ENCODE measurements around the gene RHOXF1. TPM values are rescaled to one million over a fixed set of nuclear protein-coding genes. Genes with fewer than 3 reads are reported as not detected.
"Not testable (repeated sequence)": the region's sequence is repeated elsewhere in the genome, so short reads cannot be mapped to it uniquely, and the experiment has no call there.

RHOXF1 gene, protein sequence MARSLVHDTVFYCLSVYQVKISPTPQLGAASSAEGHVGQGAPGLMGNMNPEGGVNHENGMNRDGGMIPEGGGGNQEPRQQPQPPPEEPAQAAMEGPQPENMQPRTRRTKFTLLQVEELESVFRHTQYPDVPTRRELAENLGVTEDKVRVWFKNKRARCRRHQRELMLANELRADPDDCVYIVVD
- not detected for total RNA-seq

DNA sequence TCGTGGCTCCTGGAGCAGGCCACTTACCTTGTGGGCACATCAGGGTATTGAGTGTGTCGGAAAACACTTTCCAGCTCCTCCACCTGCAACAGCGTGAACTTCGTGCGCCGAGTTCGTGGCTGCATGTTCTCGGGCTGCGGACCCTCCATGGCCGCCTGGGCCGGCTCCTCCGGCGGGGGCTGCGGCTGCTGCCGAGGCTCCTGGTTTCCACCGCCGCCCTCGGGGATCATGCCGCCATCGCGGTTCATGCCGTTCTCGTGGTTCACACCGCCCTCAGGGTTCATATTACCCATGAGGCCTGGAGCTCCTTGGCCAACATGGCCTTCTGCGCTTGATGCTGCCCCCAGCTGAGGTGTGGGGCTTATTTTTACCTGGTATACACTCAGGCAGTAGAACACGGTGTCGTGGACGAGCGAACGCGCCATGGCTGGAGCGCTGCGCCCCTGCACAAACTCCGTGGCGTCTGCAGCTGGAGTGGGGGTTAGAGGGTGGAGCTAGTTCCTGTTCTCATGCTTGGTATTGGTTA is at the start of gene RHOXF1:
Gene RHOXF1 (minus strand): TSS at position 476 of the 526 bp plus-strand sequence. CDS start 51 bp downstream, at position 425.
- no peak for DNase-seq

DNA sequence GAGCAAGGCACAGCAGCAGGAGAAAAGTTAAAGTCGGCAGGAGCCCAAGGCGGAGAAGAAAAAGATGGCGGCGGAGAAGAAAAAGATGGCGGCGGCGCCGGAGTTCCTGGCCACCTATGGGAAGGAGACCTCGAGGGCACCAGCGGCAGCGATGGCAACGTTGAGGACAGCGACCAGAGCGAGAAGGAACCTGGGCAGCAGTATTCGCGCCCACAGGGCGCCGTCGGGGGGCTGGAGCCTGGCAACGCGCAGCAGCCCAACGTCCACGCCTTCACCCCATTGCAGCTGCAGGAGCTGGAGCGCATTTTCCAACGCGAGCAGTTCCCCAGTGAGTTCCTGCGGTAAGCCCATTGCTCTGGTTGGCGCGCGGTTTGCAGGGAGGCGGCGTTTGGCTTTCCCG is 43.4 kb upstream of the RHOXF1 start:
- not testable (repeated sequence) for DNase-seq

DNA sequence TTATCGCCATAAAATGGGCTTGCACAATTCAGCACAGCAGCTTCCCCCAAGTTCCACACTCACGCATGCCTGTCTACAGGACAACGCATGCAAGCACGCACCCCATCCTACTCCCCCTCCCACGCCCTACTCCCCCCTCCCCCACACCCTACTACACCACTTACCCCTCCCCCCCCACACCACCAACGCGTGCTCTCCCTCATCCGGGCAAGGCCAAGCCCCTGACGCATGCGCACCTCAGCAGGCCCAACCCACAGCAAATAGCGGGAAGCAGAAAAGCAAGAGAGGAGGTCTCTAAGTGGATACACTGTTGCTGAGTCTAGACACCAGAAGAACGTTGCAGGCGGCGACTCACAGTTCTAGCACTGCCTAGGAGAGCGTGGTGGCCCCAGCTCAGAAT is 42.6 kb upstream of the RHOXF1 start, which contains the start of gene RHOXF2:
Gene RHOXF2 (plus strand): TSS at position 301 of the 400 bp plus-strand sequence. CDS start 138 bp downstream, outside the sequence.
- DNase-seq: not testable (repeated sequence)

DNA sequence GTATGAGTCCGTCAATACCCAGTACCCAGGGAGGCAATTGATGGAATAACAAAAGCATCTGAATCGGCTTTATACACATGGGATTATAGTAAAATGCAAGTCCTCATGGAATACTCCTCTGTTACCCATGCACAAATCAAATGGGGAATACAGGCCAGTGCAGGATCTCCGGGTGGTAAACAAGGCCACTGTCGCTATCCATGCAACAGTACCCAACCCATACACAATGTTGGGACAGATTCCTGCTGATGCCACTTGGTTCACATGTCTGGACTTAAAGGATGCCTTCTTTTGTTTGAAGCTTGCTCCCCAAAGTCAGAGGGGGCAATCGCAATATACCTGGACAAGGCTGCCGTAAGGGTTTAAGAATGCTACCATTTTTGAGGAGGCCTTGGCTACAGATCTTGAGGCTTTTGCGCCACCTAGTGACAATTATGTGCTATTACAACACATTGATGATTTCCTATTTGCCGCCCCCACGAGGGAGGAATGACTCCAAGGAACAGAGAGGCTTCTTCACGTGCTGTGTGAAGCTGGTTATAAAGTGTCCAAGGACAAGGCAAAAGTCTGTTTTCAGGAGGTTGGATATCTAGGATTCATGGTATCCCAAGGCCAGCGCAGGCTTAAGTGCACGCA is 34.5 kb upstream of the RHOXF1 start:
- DNase-seq: not testable (repeated sequence)

DNA sequence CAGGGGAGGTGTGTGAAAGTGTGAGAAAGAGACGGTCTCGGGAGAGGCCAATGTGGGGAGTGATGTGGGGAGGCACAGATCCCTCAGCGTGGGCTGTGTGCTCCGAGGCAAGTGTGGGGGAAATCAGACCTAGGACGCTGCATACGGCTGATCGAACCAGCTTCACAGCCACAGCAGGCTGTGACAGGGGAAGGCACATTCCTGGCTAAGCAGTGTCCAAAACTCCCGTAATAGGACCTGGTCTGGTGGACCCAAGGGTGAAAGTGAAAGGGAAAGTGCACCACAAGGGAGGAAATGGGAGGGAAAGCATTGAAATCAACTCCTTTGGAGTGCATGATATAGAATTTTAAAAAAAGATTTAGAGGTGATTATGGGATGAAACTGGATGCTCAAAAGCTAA is 31.8 kb upstream of the RHOXF1 start:
- no peak for DNase-seq

DNA sequence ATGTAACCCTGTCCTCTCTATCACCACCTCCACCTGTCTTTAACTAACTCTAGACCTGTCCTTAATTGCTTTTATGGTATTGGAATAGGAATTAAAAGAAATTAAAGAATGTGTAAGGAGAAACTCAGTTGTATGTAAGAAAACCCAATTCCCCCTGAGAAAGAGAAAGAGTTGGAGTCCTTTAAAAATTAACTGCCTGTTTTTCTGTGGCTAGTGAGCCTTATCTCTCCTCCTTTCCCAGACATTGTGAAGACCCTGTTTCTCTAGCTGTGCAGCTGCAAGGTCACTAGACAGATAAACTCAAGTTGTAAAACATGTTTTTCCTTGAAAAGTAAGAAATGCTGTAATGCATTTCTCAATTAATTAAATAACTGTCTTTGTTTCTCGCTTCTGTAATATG is 30.6 kb upstream of the RHOXF1 start:
- DNase-seq: not testable (repeated sequence)

DNA sequence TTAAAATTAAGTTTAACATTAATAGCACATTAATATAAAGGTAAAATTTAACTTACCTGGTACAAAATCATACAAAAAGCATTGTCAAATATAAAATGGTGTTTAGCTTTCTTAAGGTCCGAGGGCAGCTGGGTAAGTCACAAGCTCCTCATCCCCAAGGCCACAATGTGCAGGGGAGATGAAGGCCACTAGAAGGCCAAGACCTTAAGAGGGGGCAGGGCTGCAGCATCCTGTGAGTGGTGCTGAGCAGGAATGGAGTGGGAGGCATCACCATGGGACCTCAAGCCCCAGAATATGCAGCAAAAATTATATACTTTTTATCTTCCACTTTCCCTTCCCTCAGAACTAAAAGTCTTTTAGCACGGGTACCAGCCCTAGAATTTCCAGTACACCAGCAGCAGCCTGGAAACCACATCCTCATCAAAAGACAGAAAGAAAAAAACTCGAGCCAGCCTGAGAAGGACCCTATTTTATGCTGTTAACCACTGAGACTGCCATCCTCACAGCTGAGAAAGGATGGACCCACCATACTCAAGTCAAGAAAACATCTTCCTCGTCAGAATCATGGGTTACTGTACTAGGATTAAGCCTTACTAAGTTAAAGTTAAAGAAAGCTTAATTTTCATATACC is 29.7 kb upstream of the RHOXF1 start:
- no peak for DNase-seq

DNA sequence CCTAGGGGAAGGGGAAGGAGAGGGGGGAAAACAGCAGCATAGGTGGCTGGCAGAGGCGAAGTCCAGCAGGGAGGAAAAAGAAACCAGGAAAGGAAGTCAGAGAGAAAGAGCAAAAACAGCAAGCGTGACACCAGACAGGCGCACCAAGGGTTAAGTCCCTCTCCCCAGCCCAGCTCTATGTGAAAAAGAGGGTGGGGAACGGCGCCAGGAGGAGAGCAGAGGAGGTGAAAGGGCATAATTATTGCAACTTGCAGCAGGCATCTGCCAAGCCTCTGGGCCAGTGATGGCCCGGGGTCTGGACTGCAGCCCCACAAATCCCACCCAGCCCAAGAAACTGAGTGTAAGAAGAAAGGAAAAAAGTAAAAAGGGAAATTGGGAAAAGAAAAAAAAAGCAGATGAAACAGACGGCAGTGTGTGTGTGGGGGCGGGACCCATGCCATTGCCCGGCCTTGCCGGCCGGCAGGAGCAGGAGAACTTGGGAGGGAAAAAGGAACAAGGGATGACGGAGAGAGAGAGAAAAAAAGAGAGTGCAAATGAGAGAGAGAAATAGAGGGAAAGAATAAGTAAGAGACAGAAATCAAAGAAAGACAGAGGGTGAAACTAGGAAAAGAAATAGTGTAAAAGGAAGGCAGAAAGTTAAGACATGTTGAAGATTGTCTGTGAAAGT is 28.6 kb upstream of the RHOXF1 start:
- no peak for DNase-seq

DNA sequence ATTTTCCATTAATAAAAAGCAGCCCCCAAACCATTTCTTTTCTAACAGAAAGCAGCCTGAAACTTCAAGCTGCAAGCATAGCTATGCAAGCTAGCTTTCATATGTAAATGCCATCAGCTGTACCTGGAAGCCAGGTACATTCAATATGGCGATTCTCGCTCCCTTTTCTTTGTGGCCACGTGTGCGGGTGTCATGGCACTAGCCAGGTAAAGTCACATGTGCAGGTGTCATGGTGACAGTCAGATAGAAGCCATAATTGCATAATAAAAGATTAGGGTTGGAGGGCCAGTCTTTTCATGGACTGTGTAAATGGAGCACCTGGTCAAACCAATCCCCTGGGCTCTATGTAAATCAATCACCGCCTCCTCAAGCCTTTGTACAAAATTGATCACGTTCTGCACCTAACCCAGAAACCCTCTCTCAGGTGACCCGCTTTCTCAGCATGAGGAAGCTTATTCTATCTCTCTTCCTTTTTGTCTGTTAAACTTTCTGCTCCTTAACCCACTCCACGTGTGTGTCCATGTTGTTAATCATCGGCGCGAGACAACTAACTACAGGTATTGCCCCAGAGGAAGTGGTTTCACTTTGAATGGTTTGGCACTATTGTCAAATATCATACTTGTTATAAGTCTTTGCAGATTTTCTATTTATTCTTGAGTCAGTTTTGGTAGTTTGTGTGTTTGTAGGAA is 24.7 kb upstream of the RHOXF1 start:
- DNase-seq: no peak

DNA sequence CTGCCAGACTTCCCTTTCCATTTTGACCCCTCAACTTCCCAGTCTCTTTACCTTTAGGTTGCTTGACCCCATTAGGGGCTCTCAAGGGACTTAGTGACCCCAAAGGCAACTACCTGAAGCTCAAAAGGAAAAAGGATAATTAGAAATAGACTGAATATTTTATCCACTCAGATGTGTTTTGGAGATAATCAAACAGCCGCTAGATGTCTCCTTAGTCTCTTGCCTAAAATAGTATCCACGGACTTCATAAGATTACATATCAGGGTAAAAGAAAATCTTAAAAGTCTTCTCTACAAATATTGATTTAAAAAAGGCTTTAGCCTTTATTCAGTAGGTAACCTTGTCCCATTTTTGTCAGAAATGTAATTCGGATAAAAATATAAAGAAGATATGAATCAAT is 21.7 kb upstream of the RHOXF1 start:
- no peak for DNase-seq

DNA sequence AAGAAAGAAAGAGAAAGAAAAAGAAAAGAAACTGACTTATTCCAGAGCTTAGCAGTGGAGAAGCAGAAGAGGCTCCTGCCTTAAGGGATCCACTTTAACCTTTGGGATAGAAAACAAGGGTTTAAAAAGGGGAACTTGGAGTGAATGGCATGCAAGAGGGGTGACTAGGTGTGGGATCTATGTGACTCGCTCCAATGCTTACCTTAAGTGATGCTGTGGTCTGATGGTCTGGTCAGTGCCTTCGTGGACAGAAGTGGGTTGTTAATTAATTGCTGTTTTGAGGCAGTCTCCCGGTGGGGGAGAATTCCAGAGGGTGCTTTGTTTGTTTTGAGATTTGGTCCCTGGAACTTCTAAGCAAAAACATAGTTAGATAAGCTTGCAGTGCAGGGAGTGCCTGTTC is 21.1 kb upstream of the RHOXF1 start:
- no peak for DNase-seq

DNA sequence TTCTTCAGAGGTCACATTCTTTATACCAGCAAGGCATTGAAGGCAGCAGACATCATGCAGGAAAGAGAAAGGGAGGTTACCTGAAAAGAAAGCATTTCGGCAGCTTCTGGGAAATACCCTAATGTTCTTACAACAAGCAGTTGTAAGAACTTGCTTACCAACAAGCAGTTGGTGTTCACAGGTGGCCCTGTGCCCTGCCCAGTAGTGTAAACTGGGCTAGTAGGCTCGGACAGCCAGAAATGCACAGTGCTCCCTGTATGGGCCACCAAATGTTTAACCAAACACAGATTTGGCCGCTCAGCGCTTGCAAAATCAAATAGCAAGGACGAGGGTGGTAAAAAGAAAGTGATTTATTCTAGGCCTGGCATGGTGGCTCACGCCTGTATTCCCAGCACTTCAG is 20.4 kb upstream of the RHOXF1 start:
- no peak for DNase-seq

DNA sequence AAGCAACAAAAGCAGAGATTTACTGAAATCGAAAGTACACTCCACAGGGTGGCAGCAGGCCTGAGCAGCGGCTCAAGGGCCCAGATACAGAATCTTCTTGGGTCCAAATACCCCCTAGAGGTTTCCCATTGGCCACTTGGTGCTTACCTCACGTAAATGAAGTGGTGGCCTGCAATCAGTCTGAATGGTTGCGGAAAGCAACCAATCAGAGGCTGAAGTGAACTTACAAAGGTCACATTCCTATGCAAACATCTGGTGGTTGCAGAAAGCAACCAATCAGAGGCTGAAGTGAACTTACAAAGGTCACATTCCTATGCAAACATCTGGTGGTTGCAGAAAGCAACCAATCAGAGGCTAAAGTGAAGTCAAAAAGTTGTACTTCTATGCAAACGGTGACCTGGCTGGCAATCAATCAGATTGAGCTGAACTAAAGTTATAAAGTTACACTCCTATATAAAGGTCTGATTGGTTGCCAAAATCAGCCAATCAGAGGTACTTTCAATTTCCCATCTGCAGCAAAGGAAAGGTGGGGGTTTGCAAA is 12.7 kb upstream of the RHOXF1 start:
- not testable (repeated sequence) for DNase-seq

DNA sequence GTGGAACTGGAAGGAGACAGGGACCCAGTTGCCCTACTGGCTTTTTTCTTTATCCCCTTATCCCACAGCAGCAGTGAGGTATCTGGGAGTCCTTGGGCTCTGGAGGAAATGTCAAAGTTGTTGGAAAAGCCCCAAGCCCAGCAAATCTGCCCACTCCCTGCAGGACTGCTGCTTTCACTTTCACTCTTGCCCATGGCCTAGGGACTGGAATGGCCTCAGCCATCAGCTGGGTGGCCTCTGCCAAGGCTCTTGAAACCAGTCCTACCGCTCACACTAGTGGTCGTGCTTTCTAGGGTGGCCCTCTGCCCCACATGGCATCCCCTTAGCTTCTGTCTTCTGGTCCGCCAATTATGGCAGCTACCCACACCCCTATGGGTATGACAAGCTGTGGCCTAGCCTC is 9.7 kb upstream of the RHOXF1 start:
- DNase-seq: no peak

DNA sequence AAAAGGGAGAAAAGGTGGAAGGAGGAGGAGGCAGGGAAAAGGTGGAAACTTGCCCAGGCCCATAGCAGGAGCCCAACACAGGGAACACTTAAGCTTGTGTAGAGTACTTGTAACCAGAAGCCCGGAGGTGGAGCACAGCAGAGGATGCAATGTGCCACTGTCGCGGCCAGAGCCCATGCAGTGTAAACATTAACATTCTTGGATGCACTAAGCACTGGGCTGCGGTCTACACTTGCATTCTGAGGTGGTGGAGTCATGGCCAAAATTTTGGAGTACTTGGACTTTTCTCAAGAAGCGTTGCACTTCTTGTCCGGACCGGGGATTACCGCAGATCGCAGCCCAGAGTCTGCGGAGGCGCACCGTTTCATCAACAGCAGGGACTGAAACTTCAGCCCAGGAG is 4.5 kb upstream of the RHOXF1 start:
- no peak for DNase-seq

DNA sequence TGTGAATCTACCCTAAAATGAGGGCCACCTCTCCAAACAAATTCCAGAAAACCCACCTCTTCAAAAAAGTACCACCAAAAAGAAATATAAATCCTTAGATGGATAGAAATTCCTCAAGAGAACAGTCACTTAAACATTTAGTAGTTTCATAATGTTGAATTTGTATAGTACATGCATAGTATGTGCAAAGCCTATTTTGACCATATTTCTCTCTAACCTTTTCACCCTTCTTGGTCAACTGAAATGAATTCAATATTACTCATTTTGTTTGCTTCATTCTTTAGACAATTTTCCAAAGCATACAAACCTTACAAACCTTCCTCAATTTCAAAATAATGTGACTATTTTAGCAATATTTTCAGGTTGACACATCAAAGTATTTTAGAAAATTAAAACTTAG is 4.1 kb downstream of the RHOXF1 start:
- no peak for DNase-seq

DNA sequence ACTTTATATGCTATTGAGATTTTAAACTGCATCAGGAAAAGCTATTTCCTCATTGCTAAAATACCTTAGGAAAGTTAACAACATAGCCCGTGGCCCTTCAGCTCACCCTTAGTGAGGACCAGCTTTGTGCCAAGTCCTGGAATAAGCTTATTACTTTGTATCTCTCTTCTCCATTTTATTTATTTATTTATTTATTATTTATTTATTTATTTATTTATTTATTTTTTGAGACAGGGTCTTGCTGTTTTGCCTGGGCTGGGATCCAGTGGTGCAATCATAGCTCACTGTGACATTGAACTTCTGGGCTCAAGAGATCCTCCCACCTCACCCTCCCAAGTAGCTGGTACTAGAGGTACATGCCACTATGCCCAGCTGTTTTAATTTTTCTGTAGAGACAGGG is 6.3 kb downstream of the RHOXF1 start:
- DNase-seq: no peak

DNA sequence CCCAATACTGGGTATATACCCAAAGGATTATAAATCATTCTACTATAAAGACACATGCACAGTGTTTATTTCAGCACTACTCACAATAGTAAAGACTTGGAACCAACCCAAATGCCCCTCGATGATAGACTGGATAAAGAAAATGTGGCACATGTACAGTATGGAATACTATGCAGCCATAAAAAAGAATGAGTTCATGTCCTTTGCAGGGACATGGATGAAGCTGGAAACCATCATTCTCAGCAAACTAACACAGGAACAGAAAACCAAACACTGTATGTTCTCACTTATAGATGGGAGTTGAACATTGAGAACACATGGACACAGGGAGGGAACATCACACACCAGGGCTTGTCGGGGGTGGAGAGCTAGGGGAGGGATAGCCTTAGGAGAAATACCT is 11.0 kb downstream of the RHOXF1 start:
- not testable (repeated sequence) for DNase-seq

DNA sequence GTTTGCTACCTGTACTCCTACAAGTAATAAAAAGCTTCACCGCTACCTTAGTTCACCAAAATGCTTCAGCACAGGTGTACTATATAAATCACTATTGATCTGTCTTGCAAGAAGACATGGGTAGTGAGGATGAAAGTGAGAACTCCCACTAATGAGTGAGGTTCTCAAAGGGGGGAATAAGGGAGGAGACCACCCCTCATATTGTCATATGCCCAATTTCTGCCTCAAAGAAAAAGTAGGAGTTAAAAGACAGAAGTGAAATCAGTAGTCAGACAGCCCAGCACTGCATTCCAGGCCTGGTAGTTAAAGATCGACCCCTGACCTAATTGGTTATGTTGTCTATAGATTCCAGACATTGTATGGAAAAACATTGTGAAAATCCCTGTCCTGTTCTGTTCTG is 14.7 kb downstream of the RHOXF1 start:
- DNase-seq: not testable (repeated sequence)

DNA sequence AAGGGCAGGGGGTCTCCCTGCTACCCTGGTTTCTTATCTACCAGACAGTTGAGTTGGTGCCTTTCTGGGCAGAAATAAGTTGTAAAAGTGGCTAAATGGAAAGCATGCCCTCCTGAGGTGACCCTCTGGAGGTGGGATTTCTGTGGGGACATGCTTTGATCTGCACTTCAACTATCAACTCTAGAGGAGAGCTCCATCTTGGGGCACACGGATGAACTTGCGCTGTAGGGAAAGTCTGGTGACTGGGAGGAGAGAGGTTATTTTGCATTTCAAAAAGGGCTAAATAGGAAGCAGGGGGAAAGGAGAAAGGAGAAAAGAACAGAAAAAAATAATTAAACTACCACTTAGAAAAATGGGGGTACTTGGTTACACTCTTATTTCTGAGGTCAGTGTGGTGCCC is 25.5 kb downstream of the RHOXF1 start:
- no peak for DNase-seq

DNA sequence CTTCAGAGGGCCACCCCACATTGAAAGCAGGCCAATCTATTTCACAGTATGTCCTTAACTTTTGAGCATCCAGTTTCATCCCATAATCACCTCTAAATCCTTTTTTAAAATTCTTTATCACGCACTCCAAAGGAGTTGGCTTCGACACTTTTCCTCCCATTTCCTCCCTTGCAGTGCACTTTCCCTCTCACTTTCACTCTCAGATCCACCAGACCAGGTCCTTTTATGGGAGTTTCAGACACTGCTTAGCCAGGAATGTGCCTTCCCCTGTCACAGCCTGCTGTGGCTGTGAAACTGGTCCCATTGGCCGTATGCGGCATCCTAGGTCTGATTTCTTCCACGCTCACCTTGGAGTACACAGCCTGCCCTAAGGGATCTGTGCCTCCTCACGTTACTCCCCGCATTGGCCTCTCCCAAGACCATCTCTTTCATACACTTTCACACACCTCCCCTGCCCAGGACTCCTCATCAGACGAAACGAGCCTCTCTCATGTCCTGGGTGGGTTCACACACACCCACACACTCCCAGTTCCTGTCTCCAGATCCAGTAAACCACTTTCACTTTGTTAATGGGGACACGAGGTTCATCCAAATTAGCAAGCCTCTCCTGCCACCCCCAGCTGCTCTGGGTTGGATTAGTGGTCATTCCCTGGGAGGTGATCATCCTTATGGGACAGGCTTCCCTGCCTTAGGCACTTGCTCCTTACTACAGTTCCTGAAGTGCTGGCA is 28.3 kb downstream of the RHOXF1 start:
- no peak for DNase-seq
